ENCODE data around the gene CPZ. TPM values are rescaled to one million over a fixed set of nuclear protein-coding genes. Genes with fewer than 3 reads are reported as not detected.

CPZ gene
- total RNA-seq, 1 donor from 2014 or later, result not detected

- Histone ChIP-seq H3K27ac (no peak overlapping the region), H3K4me1 (peaks cover 33% of the 10 kb centered on the region), H3K9ac (no peak overlapping the region), H3K27me3 (peaks cover 36% of the 10 kb centered on the region), H3K79me2 (ENCODE audit: low read depth) (no peaks in the 10 kb centered on the region), H3K4me2 (peak overlapping the region; percentile 77), H3K9me3 (ENCODE audit: low read depth) (no peaks in the 10 kb centered on the region), H3K4me3 (peak overlapping the region; percentile 61), H4K20me1 (ENCODE audit: low read depth) (peaks cover 7% of the 10 kb centered on the region), H2AFZ (replicated peaks) (peak overlapping the region; percentile 89), H3K36me3 (no peaks in the 10 kb centered on the region), H3F3A (ENCODE audit: low read depth) (peaks cover 6% of the 10 kb centered on the region)
- peak; percentile 44 for DNase-seq (ENCODE audit: low spot score)
- Mint-ChIP-seq H3K27ac (no peak overlapping the region), H3K27me3 (ENCODE audit: insufficient read depth, low read depth) (peaks cover 36% of the 10 kb centered on the region), H3K9me3 (no peaks in the 10 kb centered on the region), H3K36me3 (no peaks in the 10 kb centered on the region), H3K4me1 (peaks cover 31% of the 10 kb centered on the region), H3K4me3 (peak overlapping the region; percentile 66)
- no peak for TF ChIP-seq EZH2phosphoT487 (IDR thresholded peaks at IDR 0.05)
These were observed 915 bp downstream of the CPZ start for GRCh38 chr4:8593264-8594096.

GRCh38 chr4:8594097-8595038, 1.8 kb downstream of the CPZ start:
- Histone ChIP-seq H3F3A (ENCODE audit: low read depth) (peaks cover 6% of the 10 kb centered on the region), H3K36me3 (no peaks in the 10 kb centered on the region), H3K4me1 (peaks cover 33% of the 10 kb centered on the region), H3K27me3 (peaks cover 36% of the 10 kb centered on the region), H3K4me2 (no peak overlapping the region), H3K79me2 (ENCODE audit: low read depth) (no peaks in the 10 kb centered on the region), H4K20me1 (ENCODE audit: low read depth) (peaks cover 7% of the 10 kb centered on the region), H3K4me3 (no peak overlapping the region), H2AFZ (replicated peaks) (no peak overlapping the region), H3K9me3 (ENCODE audit: low read depth) (no peaks in the 10 kb centered on the region), H3K27ac (no peak overlapping the region), H3K9ac (no peak overlapping the region)
- peak; percentile 93 for DNase-seq (ENCODE audit: low spot score)
- peaks cover 32% of the 10 kb centered on the region for H3K4me1 Mint-ChIP-seq
- H3K9me3 Mint-ChIP-seq, result no peaks in the 10 kb centered on the region
- TF ChIP-seq EZH2 (IDR thresholded peaks at IDR 0.05) (no peak), CTCF (IDR thresholded peaks at IDR 0.05) (peak; percentile 83), EZH2phosphoT487 (IDR thresholded peaks at IDR 0.05) (no peak)
- H3K4me3 Mint-ChIP-seq, result peak overlapping the region; percentile 66
- peaks cover 34% of the 10 kb centered on the region for H3K27me3 Mint-ChIP-seq (ENCODE audit: insufficient read depth, low read depth)
- no peak overlapping the region for H3K27ac Mint-ChIP-seq
- H3K36me3 Mint-ChIP-seq, result no peaks in the 10 kb centered on the region

DNA sequence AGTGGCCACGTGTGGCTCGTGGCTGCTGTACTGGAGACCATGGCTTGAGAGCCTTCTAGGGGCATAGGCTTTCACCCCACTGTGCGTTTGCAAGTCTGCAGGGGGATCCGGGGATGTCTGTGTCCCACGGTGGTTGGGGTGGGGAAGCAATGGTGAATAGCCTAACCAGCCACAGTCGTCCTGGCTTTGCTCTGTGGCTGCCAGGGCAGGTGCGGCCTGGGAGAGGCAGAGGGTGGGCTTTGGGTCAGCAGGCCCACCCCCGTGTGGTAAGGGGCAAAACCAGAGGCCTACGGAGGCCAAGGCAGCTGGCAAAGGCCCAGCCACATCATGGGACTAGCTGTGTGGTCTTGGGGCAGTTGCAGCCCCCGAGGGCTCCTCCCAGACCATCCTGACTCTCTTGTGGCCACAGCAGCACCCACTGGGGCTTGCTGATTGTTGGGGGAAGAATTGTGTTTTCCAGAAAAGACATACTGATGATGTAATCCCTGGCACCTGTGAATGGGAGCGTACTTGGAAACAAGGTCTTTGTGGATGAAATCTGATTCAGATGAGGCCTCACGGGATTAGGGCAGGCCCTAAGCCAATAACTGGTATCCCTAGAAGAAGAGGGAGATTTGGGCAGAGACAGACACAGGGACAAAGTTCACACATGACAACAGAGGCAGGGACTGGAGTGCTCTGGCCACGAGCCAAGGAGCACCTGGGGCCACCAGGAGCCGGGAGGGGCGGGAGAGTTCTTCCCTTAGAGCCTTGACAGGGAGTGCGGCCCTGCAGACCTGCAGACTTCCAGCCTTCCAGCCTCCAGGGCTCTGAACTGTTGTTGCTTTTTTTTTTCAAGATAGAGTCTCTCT, 2.9 kb downstream of the CPZ start:
- Histone ChIP-seq H3K27ac (no peak overlapping the region), H2AFZ (replicated peaks) (no peak overlapping the region)
- H3K4me1 Mint-ChIP-seq, result peaks cover 29% of the 10 kb centered on the region

More for the DNA sequence above, 2.9 kb downstream of the CPZ start:
- Histone ChIP-seq H3K36me3 (no peaks in the 10 kb centered on the region), H3K79me2 (ENCODE audit: low read depth) (no peaks in the 10 kb centered on the region), H4K20me1 (ENCODE audit: low read depth) (peaks cover 7% of the 10 kb centered on the region), H3K9ac (no peak overlapping the region), H3K27me3 (peaks cover 35% of the 10 kb centered on the region), H3K4me3 (no peak overlapping the region), H3K4me2 (no peak overlapping the region), H3K9me3 (ENCODE audit: low read depth) (no peaks in the 10 kb centered on the region), H3F3A (ENCODE audit: low read depth) (peaks cover 6% of the 10 kb centered on the region), H3K4me1 (peaks cover 24% of the 10 kb centered on the region)
- Mint-ChIP-seq H3K36me3 (no peaks in the 10 kb centered on the region), H3K27me3 (ENCODE audit: insufficient read depth, low read depth) (peaks cover 26% of the 10 kb centered on the region), H3K9me3 (no peaks in the 10 kb centered on the region), H3K27ac (no peak overlapping the region), H3K4me3 (no peak overlapping the region)
- no peak for DNase-seq (ENCODE audit: low spot score)
- TF ChIP-seq CTCF (IDR thresholded peaks at IDR 0.05) (no peak), EZH2phosphoT487 (IDR thresholded peaks at IDR 0.05) (no peak), EZH2 (IDR thresholded peaks at IDR 0.05) (no peak)
